ELR (cell line): Measurements from ENCODE around the gene SLAMF8.

Experiments used
- DNase-seq: peaks from one replicate; pipeline ENCODE4 v3.0.0-alpha.2; 2015; ENCODE audit warnings: low read depth

The SLAMF8 gene

DNA sequence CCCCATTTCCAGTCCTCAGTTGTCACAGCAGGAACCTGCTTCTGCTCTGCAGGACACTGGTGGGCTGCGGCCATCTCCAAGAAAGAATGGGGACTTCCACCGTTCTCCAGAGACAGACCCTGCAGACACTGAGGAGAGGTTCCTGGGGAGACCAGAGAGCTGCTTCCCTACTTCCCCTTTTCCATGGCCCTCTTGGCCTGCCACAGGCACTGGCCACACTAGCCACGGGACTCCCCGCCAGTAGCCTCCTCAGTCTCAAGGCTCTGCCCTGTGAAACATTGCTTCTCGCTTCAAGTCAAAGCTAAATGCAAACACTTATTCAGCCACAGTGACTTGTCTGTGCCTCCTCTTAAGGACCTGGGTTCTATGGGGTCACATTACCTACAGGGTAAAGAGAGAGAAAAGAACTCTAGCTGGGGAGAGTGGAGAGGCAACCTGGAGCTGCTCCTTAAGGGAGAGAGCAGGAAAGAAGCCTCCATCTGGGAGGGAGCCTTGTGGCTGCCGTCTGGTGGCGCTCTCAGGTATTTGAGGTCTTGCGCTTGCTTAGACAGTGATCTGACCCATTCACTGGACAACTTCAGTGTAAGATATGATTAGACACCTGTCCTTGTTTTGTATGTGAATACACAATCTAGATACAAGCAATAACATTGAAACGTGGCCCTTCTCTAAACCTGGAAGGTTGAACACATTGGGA is 5.4 kb upstream of the SLAMF8 start:
- DNase-seq = no peak

DNA sequence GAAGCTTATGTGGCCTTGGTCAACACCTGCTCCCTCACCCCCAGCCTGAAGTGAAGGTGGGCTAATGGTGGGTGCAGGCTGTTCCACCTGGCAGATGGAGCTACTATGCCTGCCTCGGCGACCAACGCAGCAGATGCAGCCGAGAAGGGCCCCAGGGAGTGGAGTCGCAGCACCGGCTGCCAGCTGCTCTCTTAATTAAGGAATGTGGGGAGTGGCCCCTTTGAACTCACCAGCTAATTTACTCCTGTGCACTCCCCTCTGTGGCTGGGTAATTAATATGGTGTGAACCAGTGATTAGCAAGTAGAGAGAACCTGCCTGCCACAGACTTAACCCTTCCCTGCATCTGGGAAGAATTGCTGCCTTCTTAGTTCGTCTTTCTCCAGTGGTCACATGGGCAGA is 3.3 kb upstream of the SLAMF8 start:
- DNase-seq = no peak

DNA sequence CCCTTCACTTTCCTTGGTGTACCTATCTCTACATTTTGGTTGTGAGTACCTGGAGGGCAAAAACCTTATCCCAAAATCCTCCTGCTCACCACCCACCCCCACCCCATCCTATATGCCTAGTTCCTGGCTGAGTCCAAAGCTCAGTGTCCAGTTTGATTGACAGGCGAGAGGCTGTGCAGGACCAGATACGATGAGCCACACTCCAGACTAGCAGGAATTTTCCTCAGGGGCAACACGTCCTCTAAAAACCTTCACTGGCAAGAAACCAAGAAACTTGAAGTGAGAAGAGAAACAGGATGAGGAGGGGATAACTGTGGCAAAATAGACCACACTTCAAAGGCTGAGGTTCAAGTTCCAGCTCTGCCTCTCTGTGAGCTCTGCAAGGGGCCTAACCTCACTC is 1.1 kb upstream of the SLAMF8 start:
- DNase-seq = no peak

DNA sequence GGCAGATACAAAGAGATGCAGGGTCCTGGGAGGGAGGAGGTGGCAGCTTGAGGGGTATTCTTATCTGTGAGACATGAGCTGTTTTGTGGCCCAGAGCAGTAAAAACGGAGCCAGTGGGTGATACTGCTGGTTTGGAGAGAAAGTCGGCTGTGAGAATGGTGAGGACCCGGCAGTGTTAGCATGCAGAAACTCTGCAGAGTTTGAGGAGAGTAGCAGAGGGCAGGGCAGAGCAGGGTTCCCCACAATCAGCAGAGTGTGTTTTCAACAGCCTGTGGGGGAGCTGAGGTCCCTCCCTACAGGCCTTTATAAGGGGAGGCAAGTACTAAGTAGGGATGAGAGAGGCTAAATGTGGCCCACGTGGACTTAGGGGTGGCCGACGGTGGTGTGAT is 423 bp downstream of the SLAMF8 start:
- DNase-seq = no peak

DNA sequence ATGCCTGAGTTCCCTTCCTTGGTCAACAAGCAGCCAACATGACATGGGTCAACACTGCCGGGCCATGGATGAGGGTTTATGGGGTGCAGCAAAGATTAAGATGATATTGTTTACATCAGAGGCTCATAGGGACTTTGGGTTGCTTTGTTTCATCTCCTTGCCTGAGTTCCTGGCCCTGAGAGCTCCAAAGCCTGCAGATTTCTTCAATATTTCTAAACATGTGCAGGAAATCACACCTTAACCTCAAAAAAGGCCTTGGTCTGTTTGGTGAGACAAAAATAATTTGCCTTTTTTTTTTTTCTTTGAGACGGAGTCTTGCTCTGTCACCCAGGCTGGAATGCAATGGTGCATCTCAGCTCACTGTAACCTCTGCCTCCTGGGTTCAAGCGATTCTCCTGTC is 876 bp downstream of the SLAMF8 start:
- no peak for DNase-seq

DNA sequence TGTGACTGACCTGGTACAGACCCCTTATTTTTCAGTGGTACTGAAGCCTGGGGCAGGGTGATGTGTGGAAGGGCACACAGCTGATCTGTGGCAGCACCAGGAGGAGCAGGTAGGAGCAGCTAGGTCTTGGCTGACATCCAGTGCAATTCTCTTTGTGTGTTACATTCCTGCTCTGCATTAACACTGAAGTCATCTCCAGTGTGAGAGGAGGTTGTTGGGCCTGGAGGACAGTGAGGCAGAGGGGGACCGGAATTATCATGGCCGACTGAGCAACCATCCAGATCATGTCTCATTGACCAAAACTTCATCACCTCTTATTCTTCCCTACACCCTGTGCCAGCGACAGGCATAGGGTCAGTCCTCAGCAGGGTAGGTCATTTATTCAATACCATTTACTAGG is 1.5 kb downstream of the SLAMF8 start:
- DNase-seq = no peak

DNA sequence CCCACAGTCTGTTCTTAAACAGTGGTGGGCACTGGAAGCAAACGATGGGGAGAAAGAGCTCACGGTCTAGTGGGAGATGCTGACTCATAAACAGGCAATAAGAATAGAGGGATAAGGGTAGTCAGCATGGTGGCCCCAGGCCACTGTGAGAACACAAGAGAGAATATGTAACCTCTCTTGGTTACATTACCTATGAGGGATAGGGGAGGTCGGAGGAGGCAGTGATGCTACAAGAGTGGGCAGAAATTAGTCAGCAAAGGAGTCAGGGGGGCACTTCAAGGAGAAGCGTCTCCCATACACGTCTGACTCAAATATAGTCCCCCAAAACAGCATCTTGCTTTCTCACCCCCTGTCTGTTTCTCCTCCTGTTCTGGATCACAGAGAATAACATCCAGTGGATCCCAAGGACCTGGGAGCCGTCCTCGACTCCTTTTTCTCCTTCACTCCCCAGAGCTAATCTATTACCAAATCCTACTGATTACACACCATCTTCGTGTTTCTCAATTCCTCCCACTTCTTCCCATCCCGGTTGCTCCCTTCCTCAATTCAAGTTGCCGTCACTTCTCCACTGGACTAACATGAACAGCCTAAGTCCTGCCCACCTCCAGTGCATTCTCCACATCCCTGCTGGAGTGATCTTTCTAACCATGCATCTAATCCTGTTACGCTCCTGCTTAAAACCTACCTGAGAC is 2.1 kb downstream of the SLAMF8 start:
- no peak for DNase-seq

DNA sequence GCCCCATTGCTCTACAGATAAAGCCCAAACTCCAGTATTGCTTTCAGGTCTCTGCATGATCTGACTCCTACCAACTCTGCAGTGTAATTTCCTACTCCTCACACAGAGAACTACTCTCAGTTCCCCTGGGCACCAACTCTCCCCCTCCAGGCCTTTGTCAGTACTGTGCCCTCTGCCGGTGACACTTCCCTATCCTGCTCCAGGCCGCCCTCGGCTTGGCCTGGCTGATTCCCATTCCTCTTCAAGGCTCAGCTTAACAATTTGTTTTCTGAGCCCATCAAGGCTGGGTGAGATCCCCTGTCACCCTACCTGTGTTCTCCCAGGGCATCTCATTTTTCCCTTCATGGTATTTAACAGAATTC is 2.6 kb downstream of the SLAMF8 start:
- DNase-seq = peak; percentile 29

DNA sequence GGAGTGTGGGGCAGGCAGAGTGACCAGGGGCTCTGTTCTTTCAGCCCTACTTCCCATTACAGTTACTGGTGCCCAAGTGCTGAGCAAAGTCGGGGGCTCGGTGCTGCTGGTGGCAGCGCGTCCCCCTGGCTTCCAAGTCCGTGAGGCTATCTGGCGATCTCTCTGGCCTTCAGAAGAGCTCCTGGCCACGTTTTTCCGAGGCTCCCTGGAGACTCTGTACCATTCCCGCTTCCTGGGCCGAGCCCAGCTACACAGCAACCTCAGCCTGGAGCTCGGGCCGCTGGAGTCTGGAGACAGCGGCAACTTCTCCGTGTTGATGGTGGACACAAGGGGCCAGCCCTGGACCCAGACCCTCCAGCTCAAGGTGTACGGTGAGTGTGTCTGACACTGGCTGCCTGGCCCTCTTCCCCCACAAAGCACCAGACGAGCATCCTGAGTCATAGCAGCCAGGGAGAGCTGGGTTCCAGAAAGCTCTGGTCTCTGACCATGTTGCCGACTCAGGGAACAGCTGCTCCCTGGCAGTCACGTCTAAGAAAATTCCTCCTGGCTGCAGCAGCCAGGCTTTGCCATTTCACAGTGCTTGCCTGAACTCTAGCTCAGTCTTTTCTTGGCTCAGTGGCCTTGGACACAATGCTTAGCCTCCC is 3.3 kb downstream of the SLAMF8 start:
- DNase-seq = peak; percentile 83

DNA sequence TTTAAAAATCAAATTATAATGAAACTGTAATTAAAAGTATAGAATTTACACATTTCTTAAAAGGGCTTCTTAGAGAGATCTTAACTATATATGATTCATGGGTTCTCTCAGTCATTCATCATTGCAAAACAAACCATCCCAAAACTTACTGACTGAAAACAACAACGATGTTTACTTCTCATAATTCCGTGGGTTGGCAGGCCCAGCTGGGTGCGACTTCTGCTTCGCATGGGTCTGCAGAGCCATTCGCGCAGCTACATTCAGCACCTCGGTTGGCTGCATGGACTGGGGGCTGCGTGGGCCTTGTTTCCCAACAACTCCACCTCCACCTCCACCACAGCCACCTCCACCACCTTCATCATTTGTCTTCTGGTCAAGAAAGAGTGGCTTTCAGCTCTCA is 4.0 kb downstream of the SLAMF8 start:
- DNase-seq = no peak

DNA sequence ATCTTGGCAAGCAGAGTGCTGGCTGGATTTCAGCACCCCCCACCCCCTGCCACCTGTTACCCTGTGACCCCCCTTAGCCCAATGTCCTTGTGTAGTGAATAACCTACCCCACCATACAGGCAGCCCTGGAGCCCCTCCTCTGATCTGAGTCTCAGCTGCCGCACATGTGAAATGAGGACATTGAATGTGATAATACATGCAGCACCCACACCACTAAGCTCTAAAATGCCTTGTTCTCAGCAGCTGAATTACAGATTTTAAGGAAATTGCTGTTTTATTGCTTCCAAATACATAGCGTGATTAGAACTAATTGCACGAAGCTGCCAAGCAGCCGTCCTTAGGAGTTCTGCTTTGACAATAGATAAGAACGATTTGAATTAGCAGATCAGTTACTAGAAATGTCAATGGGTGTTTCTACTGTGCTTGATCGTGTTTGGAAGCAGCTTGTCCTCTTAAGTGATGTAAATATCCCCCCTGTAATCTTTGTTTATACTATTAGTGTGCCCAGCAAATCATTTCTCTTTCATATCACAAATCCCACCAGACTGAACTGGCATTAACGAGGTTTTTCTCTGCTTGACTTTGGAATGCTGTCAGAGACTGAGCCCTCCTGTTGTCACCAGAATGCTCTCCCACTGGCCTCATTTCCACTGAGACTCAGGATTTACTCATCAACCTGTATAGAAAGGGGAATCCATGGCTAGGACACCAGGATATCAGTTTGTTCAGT is 4.9 kb downstream of the SLAMF8 start:
- no peak for DNase-seq

DNA sequence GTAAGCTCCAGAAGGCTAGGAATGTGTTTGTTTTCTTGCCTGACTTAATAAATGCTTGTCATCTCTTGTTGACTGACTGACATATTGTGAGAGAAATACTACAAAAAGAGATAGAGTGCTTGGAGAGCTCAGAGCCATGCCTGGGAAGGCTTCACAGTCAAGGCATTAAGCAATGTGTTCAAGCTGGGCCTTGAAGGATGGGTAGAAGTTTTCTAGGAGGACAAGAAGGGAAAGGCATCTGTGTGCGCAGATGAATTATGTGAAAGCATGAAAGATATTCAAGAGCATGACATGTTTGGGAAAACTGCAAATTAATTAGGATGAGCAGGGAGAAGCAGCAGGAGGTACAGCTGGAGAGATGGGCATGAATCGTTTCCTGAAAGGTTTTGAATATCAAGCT is 5.6 kb downstream of the SLAMF8 start:
- no peak for DNase-seq

DNA sequence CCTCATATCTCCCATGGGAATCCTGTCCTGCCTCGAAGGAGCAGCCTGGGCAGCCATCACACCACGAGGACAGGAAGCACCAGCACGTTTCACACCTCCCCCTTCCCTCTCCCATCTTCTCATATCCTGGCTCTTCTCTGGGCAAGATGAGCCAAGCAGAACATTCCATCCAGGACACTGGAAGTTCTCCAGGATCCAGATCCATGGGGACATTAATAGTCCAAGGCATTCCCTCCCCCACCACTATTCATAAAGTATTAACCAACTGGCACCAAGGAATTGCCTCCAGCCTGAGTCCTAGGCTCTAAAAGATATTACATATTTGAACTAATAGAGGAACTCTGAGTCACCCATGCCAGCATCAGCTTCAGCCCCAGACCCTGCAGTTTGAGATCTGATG is 8.7 kb downstream of the SLAMF8 start:
- peak; percentile 17 for DNase-seq

DNA sequence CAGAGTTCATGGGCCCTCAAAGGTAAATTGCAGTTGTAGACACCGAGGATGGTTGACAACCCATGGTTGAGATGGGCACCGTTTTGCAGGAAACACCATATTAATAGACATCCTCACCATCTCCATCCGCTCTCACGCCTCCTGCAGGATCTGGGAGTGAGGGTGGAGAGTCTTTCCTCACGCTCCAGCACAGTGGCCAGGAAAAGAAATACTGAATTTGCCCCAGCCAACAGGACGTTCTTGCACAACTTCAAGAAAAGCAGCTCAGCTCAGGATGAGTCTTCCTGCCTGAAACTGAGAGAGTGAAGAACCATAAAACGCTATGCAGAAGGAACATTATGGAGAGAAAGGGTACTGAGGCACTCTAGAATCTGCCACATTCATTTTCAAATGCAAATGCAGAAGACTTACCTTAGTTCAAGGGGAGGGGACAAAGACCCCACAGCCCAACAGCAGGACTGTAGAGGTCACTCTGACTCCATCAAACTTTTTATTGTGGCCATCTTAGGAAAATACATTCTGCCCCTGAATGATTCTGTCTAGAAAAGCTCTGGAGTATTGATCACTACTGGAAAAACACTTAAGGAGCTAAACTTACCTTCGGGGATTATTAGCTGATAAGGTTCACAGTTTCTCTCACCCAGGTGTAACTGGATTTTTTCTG is 9.3 kb downstream of the SLAMF8 start:
- DNase-seq = no peak

DNA sequence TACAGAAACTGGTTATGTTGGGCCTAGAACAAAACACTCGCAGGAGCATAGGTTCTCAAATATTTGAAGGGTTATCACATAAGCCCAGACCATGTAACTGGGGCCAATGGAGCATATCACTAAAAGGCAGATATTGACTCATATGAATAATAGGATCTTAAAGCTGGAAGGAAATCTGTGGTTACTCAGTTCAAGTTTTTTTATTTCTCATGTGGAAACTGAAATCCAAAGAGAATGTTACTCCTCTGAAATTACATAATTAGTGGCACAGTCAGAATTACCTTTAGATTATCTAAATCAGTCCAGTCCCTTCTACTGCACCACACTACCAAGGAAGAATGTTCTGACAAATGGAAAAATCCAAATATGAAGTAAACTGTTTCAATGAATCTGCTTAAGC is 12.0 kb downstream of the SLAMF8 start:
- no peak for DNase-seq

DNA sequence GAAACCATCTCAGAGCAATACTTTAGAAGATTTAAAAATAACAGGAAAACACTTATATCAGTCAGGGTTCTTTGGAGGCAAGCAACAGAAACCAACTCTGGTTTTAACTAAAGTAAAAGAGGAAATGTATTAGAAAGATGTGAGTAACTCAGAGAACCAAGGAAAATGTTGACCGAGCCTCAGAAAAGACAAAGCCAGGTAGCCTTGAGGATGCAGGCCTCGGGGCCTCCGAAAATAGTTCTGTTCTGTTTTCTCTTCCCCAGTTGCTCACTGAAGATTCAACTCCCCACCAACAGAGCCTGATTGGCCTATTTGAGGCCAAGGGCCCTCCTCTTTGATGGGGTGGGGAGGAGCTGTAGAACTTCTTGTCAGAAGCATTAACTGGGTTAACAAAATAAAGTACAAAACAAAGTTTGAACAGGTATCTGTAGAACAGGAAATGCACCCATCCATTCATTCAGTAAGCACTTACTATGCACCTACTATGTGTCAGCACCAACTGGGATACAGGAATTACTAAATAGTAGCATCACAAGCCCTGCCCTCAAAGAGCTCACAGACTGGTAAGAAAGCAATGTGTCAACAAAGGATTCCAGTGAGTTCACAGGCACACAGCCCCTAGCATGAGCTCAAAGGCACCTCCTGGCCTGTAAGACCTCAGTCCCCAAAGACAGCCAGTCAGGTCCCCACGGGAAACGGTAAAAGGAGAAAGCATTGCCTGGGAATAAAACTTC is 12.6 kb downstream of the SLAMF8 start:
- DNase-seq = no peak

DNA sequence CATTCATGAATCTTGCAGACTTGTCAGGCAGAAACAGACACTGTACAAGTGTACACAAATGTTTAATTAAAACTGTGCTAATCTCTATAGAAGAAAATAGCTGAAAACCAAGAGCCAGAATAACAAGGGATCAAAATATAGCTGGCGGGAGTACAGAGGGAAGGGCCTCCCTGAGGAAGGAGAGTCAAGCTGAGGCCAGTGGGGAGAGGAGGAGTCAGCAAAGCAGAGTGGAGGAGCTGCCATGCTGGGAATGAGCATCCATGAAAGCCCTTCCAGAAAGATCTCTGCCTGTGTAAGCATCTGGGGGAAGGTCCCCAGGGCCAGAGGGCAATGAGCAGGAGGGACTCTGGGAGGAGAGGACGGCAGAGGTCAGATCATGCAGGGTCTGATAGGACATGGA is 15.1 kb downstream of the SLAMF8 start:
- no peak for DNase-seq

DNA sequence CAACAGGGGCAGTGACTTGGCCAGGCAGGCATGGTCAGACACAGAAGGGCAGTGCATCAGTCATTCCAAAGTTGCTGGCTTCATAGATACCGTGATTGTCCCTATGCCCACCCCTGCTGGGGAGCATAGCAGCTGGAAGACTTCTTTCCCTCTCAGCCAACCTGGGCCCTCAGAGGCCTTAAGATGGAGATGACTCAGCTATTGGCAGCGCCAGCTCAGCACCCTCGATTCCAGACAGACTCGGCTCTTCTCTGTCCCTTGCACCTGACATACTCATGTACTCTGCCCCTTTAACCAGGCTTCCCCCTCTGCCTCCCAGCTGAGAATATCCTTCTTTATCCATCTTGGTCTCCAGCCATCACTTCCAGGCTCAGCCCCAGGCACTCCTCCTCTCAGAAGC is 16.8 kb downstream of the SLAMF8 start:
- DNase-seq = peak; percentile 43

DNA sequence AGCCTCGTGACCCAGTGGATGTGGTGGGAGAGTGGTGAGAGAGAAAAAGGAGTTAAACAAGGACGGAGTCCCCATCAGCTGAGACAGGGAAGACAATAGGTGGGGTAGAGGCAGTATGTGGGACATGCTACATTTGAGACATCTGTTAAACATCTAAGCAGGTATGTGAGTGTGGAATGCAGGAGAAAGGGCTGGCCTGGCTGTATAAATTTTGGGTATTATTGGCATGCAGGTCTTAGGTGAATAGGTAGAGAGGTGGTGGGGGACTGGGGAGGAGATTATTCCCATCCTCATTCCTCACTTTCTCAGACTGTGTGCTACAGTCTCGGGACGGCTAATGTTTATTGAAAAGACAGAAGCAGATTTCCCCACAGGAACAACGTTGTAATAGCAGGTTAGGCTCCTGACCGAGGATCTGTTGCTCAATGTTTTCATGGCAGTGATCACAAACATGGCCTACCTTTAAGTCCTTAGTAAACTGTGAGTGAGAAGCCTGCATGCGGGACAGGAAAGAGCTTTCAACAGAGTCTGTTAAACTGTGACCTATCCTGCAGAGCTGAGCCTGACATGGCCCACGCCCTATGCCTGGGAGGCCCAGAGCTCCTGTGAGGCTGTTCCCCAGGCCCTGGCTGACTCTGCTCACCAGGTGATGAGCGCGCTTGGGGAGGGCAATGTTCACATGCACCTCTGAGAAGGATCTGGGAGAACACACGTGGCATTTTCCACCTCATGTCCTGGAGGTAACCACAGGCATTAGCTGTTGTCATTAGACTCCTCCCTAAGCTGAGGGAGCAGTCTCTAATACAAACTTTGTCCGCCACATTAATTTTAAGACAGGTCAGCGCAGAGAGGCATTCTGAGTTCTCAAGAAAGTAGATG is 19.3 kb downstream of the SLAMF8 start:
- no peak for DNase-seq

DNA sequence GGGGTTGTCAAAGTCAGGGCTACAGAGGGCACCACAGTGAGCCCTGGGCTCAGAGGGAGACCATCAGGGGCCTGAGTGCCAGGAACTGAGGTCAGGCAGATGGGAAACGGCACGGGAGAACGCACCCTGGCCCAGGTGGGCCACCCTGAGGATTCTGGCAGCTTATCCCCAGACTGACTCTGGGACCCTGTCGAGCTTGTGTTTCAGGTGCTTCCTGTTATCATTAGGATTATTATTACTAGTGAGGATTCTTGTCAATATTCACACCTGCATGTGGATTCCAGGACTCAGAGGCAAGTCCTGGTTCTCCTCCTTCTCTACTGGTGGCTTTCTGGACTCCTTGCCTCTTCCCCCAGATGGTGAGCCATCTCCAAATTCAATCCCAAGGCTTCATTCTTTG is 20.6 kb downstream of the SLAMF8 start:
- DNase-seq = no peak

DNA sequence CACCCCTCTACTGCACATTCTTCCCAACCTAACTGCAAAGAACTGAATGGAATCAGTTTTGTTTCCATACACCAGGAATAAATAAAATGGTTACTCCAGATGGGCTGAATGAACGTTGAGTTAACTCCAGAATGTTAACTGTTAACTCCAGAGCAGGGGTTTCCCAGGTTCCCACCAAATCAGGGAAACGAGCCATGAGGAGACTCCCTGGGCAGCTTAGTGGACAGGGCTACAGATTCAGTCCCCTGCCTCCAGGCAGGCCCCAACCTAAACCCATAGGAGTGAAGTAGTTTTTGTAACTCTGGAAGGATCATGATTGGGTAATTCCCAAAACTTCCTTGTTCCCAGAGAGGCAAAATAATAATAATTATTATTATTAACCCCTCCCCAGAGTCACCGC is 21.7 kb downstream of the SLAMF8 start:
- DNase-seq = no peak
